Spleen (tissue), 7 donors: ENCODE measurements around the gene PRKG1.

Experiments used
- POLR2A ChIP-seq, 3 donors: fragments of 450-650 bp; IDR thresholded peaks; one replicate each; pipeline ENCODE4 v1.5.1; 2017; ENCODE audit warnings: antibody characterized with exemption in 3 of 3, mild to moderate bottlenecking in 1 of 3
- POLR2AphosphoS5 ChIP-seq, 3 donors: sonication (generic); formaldehyde crosslinking; IDR thresholded peaks; one replicate each; pipeline ENCODE4 v1.5.1; 2017; ENCODE audit warnings: antibody characterized with exemption in 3 of 3
- TF ChIP-seq, protein P1 (sequence below), 11 experiments: fragments of 200-600 bp in 7 of 11; fragments of 450-650 bp in 4 of 11; sonication (generic) in 4 of 11; IDR thresholded peaks in 8 of 11; conservative IDR thresholded peaks in 3 of 11; 1 replicate in 7 of 11; 2 replicates in 4 of 11; pipeline versions ENCODE4 v1.4.0 to v1.8.0; 2016 to 2021; ENCODE audit warnings: antibody characterized with exemption in 11 of 11, inconsistent platforms in 4 of 11, mild to moderate bottlenecking in 1 of 11
- donor health status: DM: no; HTN: no; CAD: no; lungs with moderate emphysema.
- donor health status: DM: no; HTN: no; CAD: no.
- donor health status: DM: no; HTN: no; CAD: no.

DNA sequence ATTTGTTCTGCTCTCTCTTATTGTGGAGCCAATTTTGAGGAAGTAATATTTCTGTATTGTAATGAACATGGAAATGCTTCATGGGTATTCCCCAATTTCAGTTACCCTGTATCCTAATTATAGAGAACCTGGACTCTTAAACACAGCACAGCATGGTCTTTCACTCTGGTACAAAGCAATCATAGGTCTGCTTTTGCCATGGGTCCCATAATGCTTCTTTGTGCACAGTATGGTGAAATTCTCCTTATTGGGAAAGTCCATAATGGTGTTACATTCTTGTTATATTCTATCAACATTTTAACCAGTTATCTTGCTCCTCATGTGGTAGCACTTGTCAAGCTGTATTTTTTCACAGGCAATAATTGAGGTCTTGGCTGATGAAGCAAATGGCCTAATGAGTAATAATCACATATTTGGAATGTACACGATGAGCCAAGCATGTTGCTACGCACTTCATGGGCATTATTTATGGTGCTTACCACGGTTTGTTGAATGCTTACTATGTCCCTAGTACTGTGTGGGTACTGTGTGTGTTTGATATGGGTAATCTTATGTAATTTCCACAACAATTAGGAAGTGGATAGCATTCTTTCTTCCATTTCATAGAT, 42.9 kb downstream of the PRKG1 start:
- TF ChIP-seq POLR2A (IDR thresholded peaks at IDR 0.05) (no peak), POLR2AphosphoS5 (IDR thresholded peaks at IDR 0.05) (no peak)
- TF ChIP-seq, protein P1, sequence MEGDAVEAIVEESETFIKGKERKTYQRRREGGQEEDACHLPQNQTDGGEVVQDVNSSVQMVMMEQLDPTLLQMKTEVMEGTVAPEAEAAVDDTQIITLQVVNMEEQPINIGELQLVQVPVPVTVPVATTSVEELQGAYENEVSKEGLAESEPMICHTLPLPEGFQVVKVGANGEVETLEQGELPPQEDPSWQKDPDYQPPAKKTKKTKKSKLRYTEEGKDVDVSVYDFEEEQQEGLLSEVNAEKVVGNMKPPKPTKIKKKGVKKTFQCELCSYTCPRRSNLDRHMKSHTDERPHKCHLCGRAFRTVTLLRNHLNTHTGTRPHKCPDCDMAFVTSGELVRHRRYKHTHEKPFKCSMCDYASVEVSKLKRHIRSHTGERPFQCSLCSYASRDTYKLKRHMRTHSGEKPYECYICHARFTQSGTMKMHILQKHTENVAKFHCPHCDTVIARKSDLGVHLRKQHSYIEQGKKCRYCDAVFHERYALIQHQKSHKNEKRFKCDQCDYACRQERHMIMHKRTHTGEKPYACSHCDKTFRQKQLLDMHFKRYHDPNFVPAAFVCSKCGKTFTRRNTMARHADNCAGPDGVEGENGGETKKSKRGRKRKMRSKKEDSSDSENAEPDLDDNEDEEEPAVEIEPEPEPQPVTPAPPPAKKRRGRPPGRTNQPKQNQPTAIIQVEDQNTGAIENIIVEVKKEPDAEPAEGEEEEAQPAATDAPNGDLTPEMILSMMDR (IDR thresholded peaks at IDR 0.05 in 8 of 11, conservative IDR thresholded peaks at IDR 0.05 in 3 of 11): no peak
